ENCODE results near the gene ZGLP1.

- TF ChIP-seq CTCF (IDR thresholded peaks at IDR 0.05) (no peak), EZH2 (IDR thresholded peaks at IDR 0.05; ENCODE audit: borderline replicate concordance, insufficient read depth, low read depth, low read length, poor library complexity, severe bottlenecking) (no peak)
Measured at GRCh38 chr19:10325732-10326131, 16.1 kb upstream of the ZGLP1 start.

Data from B cell (primary cell).